ENCODE data around the gene MAPK1. TPM values are rescaled to one million over a fixed set of nuclear protein-coding genes. Genes with fewer than 3 reads are reported as not detected.
"Not testable (repeated sequence)": the region's sequence is repeated elsewhere in the genome, so short reads cannot be mapped to it uniquely, and the experiment has no call there.

The MAPK1 gene
- total RNA-seq, 1 donor from 2014 or later: 37.2 TPM

DNA sequence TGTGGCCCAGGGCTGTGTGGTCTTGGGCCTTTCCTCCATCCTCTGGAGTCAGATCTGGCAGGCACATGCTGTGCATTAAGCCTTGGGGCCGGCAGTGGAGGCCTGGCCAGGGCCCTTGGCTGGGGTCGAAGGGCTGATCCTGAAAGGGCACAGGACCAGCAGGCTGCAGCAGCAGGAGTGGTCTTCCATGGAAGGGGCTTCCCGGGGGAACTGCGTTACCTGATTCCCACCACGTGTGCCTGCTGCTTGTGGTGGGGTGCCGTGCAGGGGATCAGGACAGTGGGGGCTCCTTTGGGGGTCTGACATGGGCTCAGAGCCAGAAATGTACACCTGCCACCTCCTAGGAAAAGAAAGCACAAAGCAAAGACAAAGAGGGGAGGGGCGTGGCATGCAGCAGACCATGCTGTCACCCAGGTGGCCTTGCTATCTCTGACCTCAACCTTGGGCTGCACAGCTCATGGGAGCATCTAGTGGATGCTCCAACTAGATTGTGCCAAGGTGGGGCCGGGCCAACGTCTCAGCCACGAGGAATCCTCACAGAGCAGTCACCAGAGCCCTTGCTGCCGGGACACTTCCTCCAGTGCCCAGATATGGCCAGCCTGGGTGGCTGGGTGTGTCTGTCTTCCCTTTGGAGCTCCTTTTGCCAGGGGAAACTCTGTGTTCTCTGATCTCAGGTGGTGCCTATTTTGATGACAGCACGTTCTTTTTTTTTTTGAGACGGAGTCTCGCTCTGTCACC, 113.9 kb downstream of the MAPK1 start:
- Histone ChIP-seq H3K27me3 (ENCODE audit: control insufficient read depth, insufficient read depth, low read length) (no peaks in the 10 kb centered on the region), H3K4me3 (ENCODE audit: low read depth, low read length) (no peak overlapping the region), H3K36me3 (ENCODE audit: control insufficient read depth, insufficient read depth, low read length) (no peaks in the 10 kb centered on the region)
- TF ChIP-seq, protein P1, sequence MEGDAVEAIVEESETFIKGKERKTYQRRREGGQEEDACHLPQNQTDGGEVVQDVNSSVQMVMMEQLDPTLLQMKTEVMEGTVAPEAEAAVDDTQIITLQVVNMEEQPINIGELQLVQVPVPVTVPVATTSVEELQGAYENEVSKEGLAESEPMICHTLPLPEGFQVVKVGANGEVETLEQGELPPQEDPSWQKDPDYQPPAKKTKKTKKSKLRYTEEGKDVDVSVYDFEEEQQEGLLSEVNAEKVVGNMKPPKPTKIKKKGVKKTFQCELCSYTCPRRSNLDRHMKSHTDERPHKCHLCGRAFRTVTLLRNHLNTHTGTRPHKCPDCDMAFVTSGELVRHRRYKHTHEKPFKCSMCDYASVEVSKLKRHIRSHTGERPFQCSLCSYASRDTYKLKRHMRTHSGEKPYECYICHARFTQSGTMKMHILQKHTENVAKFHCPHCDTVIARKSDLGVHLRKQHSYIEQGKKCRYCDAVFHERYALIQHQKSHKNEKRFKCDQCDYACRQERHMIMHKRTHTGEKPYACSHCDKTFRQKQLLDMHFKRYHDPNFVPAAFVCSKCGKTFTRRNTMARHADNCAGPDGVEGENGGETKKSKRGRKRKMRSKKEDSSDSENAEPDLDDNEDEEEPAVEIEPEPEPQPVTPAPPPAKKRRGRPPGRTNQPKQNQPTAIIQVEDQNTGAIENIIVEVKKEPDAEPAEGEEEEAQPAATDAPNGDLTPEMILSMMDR (IDR thresholded peaks at IDR 0.05; ENCODE audit: insufficient read depth, low read length, poor library complexity, severe bottlenecking): no peak
- no peak for DNase-seq (ENCODE audit: low read depth)

DNA sequence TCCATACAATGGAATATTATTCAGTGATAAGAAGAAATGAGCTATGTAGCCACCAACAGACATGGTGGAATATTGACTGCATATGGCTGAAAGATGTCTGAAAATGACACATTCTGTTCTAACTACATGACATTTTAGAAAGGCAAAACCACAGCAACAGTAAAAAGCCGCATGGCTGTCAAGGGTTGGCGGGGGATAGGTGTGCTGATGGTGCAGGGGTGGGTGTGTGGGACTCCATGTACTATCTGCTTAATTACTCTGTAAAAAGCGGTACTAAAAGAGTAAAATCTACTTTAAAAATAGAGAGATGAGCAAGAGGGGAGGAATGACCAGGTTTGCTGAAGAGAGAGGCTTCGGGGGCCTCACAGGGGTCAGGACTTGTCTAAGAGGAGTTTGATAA, 115.2 kb downstream of the MAPK1 start:
- peaks cover 3% of the 10 kb centered on the region for H3K27me3 ChIP-seq (ENCODE audit: control insufficient read depth, insufficient read depth, low read length)
- H3K4me3 ChIP-seq (ENCODE audit: low read depth, low read length): no peak overlapping the region
- H3K36me3 ChIP-seq (ENCODE audit: control insufficient read depth, insufficient read depth, low read length): no peaks in the 10 kb centered on the region
- no peak for DNase-seq (ENCODE audit: low read depth)
- TF ChIP-seq, protein P1 (IDR thresholded peaks at IDR 0.05; ENCODE audit: insufficient read depth, low read length, poor library complexity, severe bottlenecking): no peak

DNA sequence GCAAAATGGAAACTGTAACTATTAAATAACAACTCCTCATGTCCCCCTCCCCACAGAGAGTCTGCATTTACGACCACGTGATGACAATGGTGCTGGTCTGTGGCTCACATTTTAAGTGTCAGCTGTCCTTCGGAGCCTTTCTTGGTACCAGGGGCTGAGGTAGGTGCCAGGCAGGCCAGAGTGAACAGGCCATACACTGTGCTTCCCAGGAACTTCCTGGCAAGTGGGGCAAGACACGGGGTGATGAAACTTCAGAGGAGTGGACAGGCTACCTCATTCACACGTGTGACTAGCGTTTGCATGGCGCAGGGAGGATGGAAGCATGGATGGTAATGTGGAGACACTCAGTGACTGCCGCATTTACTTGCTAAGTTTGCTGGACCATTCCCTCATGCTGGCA, 121.5 kb downstream of the MAPK1 start:
- Histone ChIP-seq H3K4me3 (ENCODE audit: low read depth, low read length) (no peak overlapping the region), H3K27me3 (ENCODE audit: control insufficient read depth, insufficient read depth, low read length) (peaks cover 3% of the 10 kb centered on the region), H3K36me3 (ENCODE audit: control insufficient read depth, insufficient read depth, low read length) (no peaks in the 10 kb centered on the region)
- DNase-seq (ENCODE audit: low read depth): no peak
- TF ChIP-seq, protein P1 (IDR thresholded peaks at IDR 0.05; ENCODE audit: insufficient read depth, low read length, poor library complexity, severe bottlenecking): no peak

DNA sequence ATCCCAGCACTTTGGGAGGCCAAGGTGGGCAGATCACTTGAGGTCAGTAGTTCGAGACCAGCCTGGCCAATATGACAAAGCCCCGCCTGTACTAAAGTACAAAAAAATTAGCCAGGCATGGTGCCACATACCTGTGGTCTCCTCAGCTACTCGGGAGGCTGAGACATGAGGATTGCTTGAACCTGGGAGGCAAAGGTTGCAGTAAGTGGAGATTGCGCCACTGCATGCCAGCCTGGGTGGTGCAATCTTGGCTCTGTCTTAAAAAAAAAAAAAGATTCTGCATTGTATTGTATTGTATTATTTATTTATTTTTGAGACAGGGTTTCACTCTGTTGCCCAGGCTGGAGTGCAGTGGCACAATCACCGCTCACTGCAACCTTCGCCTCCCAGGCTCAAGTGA, 122.5 kb downstream of the MAPK1 start:
- H3K27me3 ChIP-seq (ENCODE audit: control insufficient read depth, insufficient read depth, low read length); DNase-seq (ENCODE audit: low read depth); H3K4me3 ChIP-seq (ENCODE audit: low read depth, low read length); H3K36me3 ChIP-seq (ENCODE audit: control insufficient read depth, insufficient read depth, low read length): not testable (repeated sequence)

DNA sequence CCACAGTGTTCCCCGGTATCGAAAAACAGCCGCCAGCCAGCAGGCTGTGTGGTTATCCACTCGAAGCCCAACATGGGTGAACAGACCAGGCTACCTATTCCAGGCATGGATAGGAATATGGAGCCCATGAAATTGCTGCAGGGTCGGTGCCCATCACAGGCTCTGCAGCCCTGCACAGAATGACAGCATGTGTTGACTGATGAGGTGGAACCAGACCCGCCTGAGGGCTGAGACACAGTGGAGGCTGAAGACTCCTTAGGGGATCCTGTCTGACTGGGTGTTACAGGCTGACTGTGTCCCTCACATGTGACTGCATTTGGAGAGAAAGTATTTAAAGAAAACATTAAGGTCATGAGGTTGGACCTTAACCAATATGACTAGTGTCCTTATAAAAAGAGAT, 125.7 kb downstream of the MAPK1 start:
- TF ChIP-seq, protein P1 (IDR thresholded peaks at IDR 0.05; ENCODE audit: insufficient read depth, low read length, poor library complexity, severe bottlenecking): no peak
- Histone ChIP-seq H3K36me3 (ENCODE audit: control insufficient read depth, insufficient read depth, low read length) (no peaks in the 10 kb centered on the region), H3K4me3 (ENCODE audit: low read depth, low read length) (no peak overlapping the region), H3K27me3 (ENCODE audit: control insufficient read depth, insufficient read depth, low read length) (peaks cover 4% of the 10 kb centered on the region)
- DNase-seq (ENCODE audit: low read depth): no peak

DNA sequence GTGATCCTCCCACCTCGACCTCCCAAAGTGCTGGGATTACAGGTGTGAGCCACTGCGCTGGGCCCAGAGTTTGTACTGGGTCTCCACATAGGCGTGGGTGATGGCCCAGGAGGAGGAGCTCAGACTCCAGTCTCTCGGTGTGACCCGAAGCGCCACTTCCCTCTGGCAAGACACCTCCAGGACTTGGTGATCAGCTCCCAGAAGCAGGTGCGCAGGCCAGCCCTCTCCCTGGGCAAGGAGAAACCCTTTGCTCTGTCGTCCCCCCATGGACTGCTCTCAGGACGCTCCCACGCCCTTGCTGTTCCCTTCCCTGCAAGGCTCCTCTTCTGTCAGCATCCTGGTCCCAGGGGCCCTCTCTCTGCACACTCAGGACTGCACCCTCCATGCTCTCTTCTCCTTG, 126.4 kb downstream of the MAPK1 start:
- DNase-seq (ENCODE audit: low read depth): no peak
- Histone ChIP-seq H3K36me3 (ENCODE audit: control insufficient read depth, insufficient read depth, low read length) (no peaks in the 10 kb centered on the region), H3K4me3 (ENCODE audit: low read depth, low read length) (no peak overlapping the region), H3K27me3 (ENCODE audit: control insufficient read depth, insufficient read depth, low read length) (peaks cover 7% of the 10 kb centered on the region)
- TF ChIP-seq, protein P1 (IDR thresholded peaks at IDR 0.05; ENCODE audit: insufficient read depth, low read length, poor library complexity, severe bottlenecking): no peak

Data from kidney epithelial cell (primary cell).